A549 (cell line): ENCODE data around the gene CACNA1E.

Experiments
- ESRRA ChIP-seq: fragments of 150-350 bp; IDR thresholded peaks from 2 replicates; pipeline ENCODE4 v1.6.1; 2014; ENCODE audit warnings: mild to moderate bottlenecking, low read length, borderline replicate concordance
- KDM1A ChIP-seq: fragments of 200-600 bp; sonication (generic); IDR thresholded peaks from 2 replicates; pipeline ENCODE4 v1.6.1; 2016; ENCODE audit warnings: low read depth, mild to moderate bottlenecking
- NFE2L2 ChIP-seq: fragments of 150-350 bp; conservative IDR thresholded peaks from 2 replicates; pipeline ENCODE4 v1.6.1; 2014; ENCODE audit warnings: low read length
- POLR2A ChIP-seq: IDR thresholded peaks from 2 replicates; pipeline ENCODE4 v1.6.1; 2012; ENCODE audit warnings: mild to moderate bottlenecking, low read length
- RAD21 ChIP-seq, 2 experiments: fragments of >200 bp in 1 of 2; sonication (Bioruptor Twin) in 1 of 2; formaldehyde crosslinking in 1 of 2; IDR thresholded peaks in 1 of 2; conservative IDR thresholded peaks in 1 of 2; 2 replicates in 1 of 2; 3 replicates in 1 of 2; pipeline ENCODE4 v1.6.1; 2012 to 2018; ENCODE audit warnings: inconsistent platforms in 1 of 2
- SMC3 ChIP-seq: fragments of >200 bp; sonication (Bioruptor Twin); formaldehyde crosslinking; IDR thresholded peaks from 3 replicates; pipeline ENCODE4 v1.6.1; 2018; ENCODE audit warnings: inconsistent platforms
- SREBF2 ChIP-seq: fragments of 450-650 bp; IDR thresholded peaks from 2 replicates; pipeline ENCODE4 v1.6.1; 2014; ENCODE audit warnings: mild to moderate bottlenecking, moderate library complexity
- TF ChIP-seq, protein P1 (sequence below): fragments of >200 bp; sonication (Bioruptor Twin); formaldehyde crosslinking; IDR thresholded peaks from 3 replicates; pipeline ENCODE4 v1.5.1; 2016
- TF ChIP-seq, protein P2 (sequence below): fragments of 250-450 bp; sonication (Bioruptor Pico); IDR thresholded peaks from 2 replicates; pipeline ENCODE4 v1.5.0; 2021; ENCODE audit warnings: mild to moderate bottlenecking, moderate library complexity, borderline replicate concordance
- TF ChIP-seq, protein P3 (sequence below): fragments of 200-600 bp; sonication (generic); IDR thresholded peaks from 2 replicates; pipeline ENCODE4 v1.6.1; 2016; ENCODE audit warnings: antibody characterized with exemption, mild to moderate bottlenecking, moderate library complexity
- TF ChIP-seq, protein P4 (sequence below): fragments of >200 bp; sonication (Bioruptor Twin); formaldehyde crosslinking; IDR thresholded peaks from 3 replicates; pipeline ENCODE4 v1.6.1; 2016

DNA sequence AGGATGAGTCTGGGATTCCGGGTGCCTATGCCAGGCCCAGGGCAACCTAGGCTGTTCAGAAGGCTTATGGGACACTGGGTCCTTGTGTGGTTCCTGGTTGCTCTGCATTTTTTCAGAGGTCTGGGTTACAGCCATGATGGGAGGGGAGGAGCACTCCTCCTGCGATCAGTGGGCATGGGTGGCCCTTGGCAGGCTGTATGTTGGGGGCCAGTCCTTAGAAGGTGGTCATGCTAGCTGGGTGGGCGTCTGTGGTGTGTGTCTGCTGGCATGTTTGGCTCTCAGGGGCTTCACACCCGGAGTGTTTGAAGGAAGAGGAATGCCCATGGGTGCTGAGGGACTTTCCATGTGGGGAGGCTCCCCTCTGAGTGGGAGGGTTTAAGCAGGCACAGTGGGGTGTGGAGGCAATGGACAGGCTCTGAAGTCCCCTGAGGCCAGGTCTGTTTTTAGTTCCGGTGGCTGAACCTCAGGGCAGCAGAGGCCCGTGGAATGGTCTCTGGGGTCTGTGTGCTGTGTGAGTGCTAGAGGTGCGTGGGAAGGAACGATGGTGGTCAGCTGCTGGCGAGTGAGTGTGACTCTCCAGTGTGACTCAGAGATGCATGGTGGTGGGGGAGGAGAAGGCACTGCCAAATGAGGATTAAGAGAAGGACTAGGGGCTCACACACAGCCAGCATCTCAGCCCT lies 25.3 kb downstream of the CACNA1E start:
- no peak for TF ChIP-seq NFE2L2
- TF ChIP-seq, protein P1, sequence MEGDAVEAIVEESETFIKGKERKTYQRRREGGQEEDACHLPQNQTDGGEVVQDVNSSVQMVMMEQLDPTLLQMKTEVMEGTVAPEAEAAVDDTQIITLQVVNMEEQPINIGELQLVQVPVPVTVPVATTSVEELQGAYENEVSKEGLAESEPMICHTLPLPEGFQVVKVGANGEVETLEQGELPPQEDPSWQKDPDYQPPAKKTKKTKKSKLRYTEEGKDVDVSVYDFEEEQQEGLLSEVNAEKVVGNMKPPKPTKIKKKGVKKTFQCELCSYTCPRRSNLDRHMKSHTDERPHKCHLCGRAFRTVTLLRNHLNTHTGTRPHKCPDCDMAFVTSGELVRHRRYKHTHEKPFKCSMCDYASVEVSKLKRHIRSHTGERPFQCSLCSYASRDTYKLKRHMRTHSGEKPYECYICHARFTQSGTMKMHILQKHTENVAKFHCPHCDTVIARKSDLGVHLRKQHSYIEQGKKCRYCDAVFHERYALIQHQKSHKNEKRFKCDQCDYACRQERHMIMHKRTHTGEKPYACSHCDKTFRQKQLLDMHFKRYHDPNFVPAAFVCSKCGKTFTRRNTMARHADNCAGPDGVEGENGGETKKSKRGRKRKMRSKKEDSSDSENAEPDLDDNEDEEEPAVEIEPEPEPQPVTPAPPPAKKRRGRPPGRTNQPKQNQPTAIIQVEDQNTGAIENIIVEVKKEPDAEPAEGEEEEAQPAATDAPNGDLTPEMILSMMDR: no peak
- TF ChIP-seq, protein P2, sequence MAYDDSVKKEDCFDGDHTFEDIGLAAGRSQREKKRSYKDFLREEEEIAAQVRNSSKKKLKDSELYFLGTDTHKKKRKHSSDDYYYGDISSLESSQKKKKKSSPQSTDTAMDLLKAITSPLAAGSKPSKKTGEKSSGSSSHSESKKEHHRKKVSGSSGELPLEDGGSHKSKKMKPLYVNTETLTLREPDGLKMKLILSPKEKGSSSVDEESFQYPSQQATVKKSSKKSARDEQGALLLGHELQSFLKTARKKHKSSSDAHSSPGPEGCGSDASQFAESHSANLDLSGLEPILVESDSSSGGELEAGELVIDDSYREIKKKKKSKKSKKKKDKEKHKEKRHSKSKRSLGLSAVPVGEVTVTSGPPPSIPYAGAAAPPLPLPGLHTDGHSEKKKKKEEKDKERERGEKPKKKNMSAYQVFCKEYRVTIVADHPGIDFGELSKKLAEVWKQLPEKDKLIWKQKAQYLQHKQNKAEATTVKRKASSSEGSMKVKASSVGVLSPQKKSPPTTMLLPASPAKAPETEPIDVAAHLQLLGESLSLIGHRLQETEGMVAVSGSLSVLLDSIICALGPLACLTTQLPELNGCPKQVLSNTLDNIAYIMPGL (CRISPR knock-in tag): no peak
- TF ChIP-seq, protein P3, sequence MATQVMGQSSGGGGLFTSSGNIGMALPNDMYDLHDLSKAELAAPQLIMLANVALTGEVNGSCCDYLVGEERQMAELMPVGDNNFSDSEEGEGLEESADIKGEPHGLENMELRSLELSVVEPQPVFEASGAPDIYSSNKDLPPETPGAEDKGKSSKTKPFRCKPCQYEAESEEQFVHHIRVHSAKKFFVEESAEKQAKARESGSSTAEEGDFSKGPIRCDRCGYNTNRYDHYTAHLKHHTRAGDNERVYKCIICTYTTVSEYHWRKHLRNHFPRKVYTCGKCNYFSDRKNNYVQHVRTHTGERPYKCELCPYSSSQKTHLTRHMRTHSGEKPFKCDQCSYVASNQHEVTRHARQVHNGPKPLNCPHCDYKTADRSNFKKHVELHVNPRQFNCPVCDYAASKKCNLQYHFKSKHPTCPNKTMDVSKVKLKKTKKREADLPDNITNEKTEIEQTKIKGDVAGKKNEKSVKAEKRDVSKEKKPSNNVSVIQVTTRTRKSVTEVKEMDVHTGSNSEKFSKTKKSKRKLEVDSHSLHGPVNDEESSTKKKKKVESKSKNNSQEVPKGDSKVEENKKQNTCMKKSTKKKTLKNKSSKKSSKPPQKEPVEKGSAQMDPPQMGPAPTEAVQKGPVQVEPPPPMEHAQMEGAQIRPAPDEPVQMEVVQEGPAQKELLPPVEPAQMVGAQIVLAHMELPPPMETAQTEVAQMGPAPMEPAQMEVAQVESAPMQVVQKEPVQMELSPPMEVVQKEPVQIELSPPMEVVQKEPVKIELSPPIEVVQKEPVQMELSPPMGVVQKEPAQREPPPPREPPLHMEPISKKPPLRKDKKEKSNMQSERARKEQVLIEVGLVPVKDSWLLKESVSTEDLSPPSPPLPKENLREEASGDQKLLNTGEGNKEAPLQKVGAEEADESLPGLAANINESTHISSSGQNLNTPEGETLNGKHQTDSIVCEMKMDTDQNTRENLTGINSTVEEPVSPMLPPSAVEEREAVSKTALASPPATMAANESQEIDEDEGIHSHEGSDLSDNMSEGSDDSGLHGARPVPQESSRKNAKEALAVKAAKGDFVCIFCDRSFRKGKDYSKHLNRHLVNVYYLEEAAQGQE: no peak
- TF ChIP-seq KDM1A: no peak
- no peak for TF ChIP-seq POLR2A
- no peak for TF ChIP-seq SREBF2
- TF ChIP-seq ESRRA: no peak
- TF ChIP-seq, protein P4, sequence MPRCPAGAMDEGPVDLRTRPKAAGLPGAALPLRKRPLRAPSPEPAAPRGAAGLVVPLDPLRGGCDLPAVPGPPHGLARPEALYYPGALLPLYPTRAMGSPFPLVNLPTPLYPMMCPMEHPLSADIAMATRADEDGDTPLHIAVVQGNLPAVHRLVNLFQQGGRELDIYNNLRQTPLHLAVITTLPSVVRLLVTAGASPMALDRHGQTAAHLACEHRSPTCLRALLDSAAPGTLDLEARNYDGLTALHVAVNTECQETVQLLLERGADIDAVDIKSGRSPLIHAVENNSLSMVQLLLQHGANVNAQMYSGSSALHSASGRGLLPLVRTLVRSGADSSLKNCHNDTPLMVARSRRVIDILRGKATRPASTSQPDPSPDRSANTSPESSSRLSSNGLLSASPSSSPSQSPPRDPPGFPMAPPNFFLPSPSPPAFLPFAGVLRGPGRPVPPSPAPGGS: no peak
- no peak for TF ChIP-seq SMC3
- TF ChIP-seq RAD21 (conservative IDR thresholded peaks at IDR 0.05 in 1 of 2, IDR thresholded peaks at IDR 0.05 in 1 of 2): no peak
